Measurements from ENCODE around the gene TPPP. TPM values are rescaled to one million over a fixed set of nuclear protein-coding genes. Genes with fewer than 3 reads are reported as not detected.
A peak's percentile ranks its signal among the peaks of the same experiment; 100 is the strongest.

TPPP gene
- total and polyA plus RNA-seq, 2 experiments from 2014 or later = 3.7 to 7.7 TPM

DNA sequence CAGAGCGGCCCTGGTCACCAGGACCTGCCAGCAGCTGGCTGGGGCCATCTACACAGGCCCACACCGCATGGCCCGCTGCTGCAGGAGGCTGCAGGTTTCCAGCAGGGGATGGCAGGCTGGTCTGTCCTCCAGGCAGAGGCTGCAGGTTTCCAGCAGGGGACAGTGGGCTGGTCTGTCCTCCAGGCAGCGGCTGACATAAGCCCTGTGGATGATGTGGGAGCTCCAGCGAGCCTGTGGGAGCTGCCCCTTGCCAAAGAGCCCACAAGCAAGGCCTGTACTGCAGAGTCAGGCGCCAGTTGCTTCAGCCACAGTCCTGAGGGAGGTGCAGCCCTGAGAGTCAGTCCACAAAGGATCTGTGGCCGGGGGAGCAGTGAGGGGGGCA, 18.5 kb downstream of the TPPP start:
- H3K4me1 ChIP-seq (ENCODE audit: low read depth) = peaks cover 8% of the 10 kb centered on the region
- TF ChIP-seq, protein P1, sequence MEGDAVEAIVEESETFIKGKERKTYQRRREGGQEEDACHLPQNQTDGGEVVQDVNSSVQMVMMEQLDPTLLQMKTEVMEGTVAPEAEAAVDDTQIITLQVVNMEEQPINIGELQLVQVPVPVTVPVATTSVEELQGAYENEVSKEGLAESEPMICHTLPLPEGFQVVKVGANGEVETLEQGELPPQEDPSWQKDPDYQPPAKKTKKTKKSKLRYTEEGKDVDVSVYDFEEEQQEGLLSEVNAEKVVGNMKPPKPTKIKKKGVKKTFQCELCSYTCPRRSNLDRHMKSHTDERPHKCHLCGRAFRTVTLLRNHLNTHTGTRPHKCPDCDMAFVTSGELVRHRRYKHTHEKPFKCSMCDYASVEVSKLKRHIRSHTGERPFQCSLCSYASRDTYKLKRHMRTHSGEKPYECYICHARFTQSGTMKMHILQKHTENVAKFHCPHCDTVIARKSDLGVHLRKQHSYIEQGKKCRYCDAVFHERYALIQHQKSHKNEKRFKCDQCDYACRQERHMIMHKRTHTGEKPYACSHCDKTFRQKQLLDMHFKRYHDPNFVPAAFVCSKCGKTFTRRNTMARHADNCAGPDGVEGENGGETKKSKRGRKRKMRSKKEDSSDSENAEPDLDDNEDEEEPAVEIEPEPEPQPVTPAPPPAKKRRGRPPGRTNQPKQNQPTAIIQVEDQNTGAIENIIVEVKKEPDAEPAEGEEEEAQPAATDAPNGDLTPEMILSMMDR (IDR thresholded peaks at IDR 0.05; ENCODE audit: low read depth, low read length) = no peak
- H3K36me3 ChIP-seq = no peaks in the 10 kb centered on the region
- DNase-seq (ENCODE audit: low read depth in 1 of 2, low spot score in 1 of 2) = no peak
- H3K27ac ChIP-seq = no peak overlapping the region
- no peaks in the 10 kb centered on the region for H3K9me3 ChIP-seq (ENCODE audit: low read depth)
- no peak overlapping the region for H3K4me3 ChIP-seq
- H3K27me3 ChIP-seq = no peaks in the 10 kb centered on the region

DNA sequence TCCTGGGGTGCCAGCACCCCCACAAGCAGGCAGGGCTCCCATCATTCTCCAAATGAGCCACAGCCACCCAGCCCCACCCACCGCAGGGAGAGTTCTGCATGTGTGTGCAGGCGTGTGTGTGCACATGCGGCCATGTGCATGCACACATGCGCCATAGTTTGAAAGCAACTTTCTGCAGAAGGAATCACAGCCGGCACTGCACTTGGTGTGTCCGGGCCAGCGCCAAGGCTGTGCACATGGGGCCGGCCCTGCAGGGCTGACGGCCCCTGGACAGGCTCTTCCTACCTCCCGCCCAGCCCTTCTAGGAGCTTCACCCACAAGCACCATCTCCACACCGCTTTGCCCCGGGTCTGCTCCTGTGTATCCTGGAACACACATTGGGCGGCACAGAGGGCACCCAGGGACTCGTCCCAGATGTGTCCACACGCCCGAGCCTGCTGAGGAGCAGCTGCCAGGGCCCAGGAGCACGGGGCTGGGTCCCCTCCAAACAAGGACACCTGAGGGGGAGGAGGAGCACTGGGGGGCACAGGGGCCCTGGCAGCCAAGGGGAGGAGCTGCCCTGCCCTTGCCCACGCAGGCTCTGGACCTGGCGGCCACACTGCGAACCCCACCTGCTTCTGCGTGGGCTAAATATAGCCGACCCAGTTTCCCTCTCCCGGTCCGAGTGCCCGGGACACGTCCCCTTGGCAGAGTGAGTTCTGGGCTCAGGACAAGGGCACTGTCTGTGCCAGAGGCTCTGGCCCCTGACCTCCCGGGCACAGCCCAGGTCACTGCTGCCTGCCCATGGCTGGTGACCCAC, 19.1 kb downstream of the TPPP start:
- no peaks in the 10 kb centered on the region for H3K9me3 ChIP-seq (ENCODE audit: low read depth)
- no peaks in the 10 kb centered on the region for H3K27me3 ChIP-seq
- DNase-seq (ENCODE audit: low read depth in 1 of 2, low spot score in 1 of 2) = no peak
- H3K4me3 ChIP-seq = no peak overlapping the region
- H3K4me1 ChIP-seq (ENCODE audit: low read depth) = peaks cover 8% of the 10 kb centered on the region
- TF ChIP-seq, protein P1 (IDR thresholded peaks at IDR 0.05; ENCODE audit: low read depth, low read length) = no peak
- H3K36me3 ChIP-seq = no peaks in the 10 kb centered on the region
- no peak overlapping the region for H3K27ac ChIP-seq

DNA sequence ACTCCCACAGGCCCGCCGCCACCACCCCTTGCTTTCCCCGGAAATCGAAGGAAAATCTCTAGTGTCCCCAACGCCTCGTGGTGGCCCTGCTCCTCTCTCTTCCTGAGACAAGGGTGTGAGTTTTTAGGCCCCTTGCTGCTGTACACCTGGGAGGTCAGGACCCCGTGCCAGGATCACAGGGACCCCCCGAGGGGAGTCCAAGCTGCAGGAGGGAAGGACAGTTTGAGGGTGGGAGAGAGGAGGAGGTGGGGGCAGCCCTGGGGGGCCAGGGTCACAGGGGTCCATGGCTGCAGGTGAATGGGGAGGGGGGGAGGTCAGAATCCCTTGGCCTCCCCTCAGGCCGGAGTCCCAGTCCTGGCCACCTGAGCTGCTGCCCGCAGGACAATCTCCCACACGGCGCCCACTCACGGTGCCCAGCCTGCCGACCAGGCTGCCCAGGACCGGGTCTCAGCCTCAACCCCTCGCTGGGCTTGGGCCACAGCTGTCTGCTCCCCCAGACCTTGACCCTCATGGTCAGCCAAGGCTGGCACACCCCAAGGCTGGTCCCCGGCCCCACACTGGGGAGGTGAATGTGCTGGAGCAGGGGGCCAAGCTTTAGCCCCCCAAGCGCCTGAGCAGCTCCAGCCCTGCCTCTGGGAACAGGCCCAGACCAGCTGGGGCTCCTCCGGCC, 19.9 kb downstream of the TPPP start:
- no peaks in the 10 kb centered on the region for H3K36me3 ChIP-seq
- DNase-seq (ENCODE audit: low read depth in 1 of 2, low spot score in 1 of 2) = no peak
- H3K4me3 ChIP-seq = no peak overlapping the region
- H3K9me3 ChIP-seq (ENCODE audit: low read depth) = no peaks in the 10 kb centered on the region
- no peak overlapping the region for H3K27ac ChIP-seq
- peaks cover 8% of the 10 kb centered on the region for H3K4me1 ChIP-seq (ENCODE audit: low read depth)
- TF ChIP-seq, protein P1 (IDR thresholded peaks at IDR 0.05; ENCODE audit: low read depth, low read length) = no peak
- H3K27me3 ChIP-seq = no peaks in the 10 kb centered on the region

DNA sequence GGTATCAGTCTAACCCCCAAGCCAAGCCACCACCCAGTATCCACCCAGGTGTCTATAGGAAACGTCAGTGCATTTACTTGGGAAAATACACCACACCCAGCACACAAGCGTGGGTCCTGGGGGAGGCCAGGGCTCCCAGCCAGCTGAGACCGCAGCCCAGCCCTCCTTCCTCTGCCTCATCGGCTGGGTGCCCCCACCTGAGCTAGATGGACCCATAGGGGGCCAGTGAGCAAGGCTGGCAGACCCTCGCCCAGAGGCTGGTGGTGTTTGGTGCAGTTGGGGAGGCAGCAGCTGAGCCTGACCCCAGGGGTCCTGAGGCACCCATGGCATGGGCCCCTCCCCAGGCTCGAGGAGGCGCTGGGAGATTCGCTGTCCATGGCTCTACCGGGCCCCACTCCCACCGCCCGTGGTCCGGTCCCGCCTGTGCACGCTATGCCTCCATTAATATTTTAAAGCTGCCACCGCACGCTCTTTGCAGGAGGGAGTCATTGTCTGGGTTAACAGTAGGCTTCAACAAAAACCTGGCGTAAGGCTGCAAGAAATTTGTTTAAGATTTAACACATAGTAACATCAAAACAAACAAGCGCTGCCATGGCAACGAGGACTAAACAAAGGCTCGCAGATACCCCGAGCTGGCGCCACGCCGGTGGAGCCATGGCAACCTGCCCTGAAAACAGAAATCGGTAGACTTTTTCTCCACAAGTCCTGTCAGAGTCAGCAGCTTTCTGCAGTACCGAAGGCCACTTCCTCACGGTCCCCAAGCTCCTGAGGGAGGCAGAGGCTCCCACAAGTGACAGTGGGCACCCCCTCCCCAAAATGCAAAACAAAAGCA, 20.6 kb downstream of the TPPP start:
- Histone ChIP-seq H3K4me1 (ENCODE audit: low read depth) (peaks cover 8% of the 10 kb centered on the region), H3K4me3 (no peak overlapping the region), H3K9me3 (ENCODE audit: low read depth) (no peaks in the 10 kb centered on the region), H3K27ac (no peak overlapping the region), H3K36me3 (no peaks in the 10 kb centered on the region), H3K27me3 (no peaks in the 10 kb centered on the region)
- peak; percentile 28 to 91 for DNase-seq (ENCODE audit: low read depth in 1 of 2, low spot score in 1 of 2)
- TF ChIP-seq, protein P1 (IDR thresholded peaks at IDR 0.05; ENCODE audit: low read depth, low read length) = no peak

DNA sequence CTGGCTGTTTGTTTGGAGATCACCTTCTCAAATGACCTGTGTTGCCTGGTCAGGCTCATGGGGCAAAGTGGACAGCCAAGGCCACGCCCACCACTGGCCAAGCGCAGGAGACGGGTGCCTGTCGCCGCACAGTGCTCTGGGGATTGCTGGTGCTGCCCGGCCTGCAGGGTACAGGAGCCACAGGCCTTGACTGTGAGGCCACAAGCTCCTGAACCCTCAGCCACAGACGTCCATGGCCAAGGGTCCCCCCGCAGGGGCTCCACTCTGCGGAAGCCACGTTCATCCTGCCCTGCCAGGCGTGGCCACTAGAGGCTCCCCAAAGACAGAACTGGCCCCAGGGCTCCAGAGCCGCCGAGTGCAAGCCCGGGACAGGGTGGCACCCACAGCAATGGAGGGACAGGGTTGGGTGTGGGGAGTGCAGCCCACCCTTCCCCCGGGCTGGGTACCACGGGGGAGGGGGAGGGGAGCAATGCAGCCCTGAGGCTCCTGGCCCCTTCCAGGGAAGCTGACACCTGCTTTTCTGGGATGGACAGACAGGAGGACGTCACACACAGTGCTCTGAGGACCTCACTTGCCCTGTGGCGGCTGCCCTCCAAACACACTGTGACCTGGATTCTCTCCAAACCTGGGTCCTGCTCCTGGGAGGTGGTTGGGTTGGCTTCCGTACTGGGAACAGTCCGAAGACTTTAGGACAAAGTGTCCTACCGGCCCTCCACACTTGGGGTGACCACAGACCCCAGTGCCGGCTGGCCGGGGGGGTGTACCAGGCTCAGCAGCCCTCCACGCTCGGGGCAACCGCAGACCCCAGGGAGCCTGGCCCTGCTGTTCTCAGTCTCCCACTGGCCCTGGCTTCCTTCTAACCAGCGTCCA, 21.5 kb downstream of the TPPP start:
- no peak overlapping the region for H3K4me3 ChIP-seq
- DNase-seq (ENCODE audit: low read depth in 1 of 2, low spot score in 1 of 2) = peak; percentile 64 to 76
- H3K36me3 ChIP-seq = no peaks in the 10 kb centered on the region
- H3K9me3 ChIP-seq (ENCODE audit: low read depth) = no peaks in the 10 kb centered on the region
- H3K27me3 ChIP-seq = no peaks in the 10 kb centered on the region
- TF ChIP-seq, protein P1 (IDR thresholded peaks at IDR 0.05; ENCODE audit: low read depth, low read length) = peak; percentile 98
- H3K4me1 ChIP-seq (ENCODE audit: low read depth) = peaks cover 8% of the 10 kb centered on the region
- H3K27ac ChIP-seq = no peak overlapping the region

Measured in cardiac muscle cell (in vitro differentiated cells and primary cell).